Colonic mucosa (tissue), 4 donors: ENCODE results near the gene MAP2K4. TPM values are rescaled to one million over a fixed set of nuclear protein-coding genes. Genes with fewer than 3 reads are reported as not detected.

Experiments
- DNase-seq: peaks from one replicate; pipeline ENCODE4 v3.0.0-alpha.2; 2020
- H3K27ac ChIP-seq: fragments of 200-600 bp; one replicate; pipeline ENCODE4 v1.8.0; 2021
- H3K27me3 ChIP-seq: fragments of 200-600 bp; one replicate; pipeline ENCODE4 v1.8.0; 2021
- H3K36me3 ChIP-seq: fragments of 200-600 bp; one replicate; pipeline ENCODE4 v1.8.0; 2021
- H3K4me1 ChIP-seq: fragments of 200-600 bp; one replicate; pipeline ENCODE4 v1.8.0; 2021; ENCODE audit warnings: mild to moderate bottlenecking
- H3K4me3 ChIP-seq: fragments of 200-600 bp; one replicate; pipeline ENCODE4 v1.8.0; 2021
- H3K9ac ChIP-seq, 2 donors: one replicate each; pipeline ENCODE4 v1.7.0; 2013; ENCODE audit warnings: control low read depth in 2 of 2, low read depth in 2 of 2, low read length in 2 of 2
- H3K9me3 ChIP-seq: fragments of 200-600 bp; one replicate; pipeline ENCODE4 v1.8.0; 2021
- intact Hi-C: fragments of 100-400 bp; cut with DNase I; formaldehyde crosslinking; loops from one replicate; pipeline ENCODE4 v1.14.1; 2022
- total RNA-seq, 2 donors: library from RNA; stranded (reverse); fragmentation: NEBNext Ultra II Directional in 1 of 2; extraction: Animal tissue kit (Norgen Biotek cat#: 25700) in 1 of 2; gene quantifications; one replicate each; pipeline ENCODE4 v1.2.1, GENCODE V29; 2021
- TF ChIP-seq, protein P1 (sequence below): fragments of 200-600 bp; IDR thresholded peaks from one replicate; pipeline ENCODE4 v1.8.0; 2022; ENCODE audit warnings: antibody characterized with exemption, mild to moderate bottlenecking
- donor health status: healthy.
- donor health status: DM: no; HTN: no; CAD: no.
- donor health status: DM: no; HTN: no; CAD: no.

The MAP2K4 gene
- total RNA-seq, 2 donors from 2014 or later, result 25.3 to 36.0 TPM

DNA sequence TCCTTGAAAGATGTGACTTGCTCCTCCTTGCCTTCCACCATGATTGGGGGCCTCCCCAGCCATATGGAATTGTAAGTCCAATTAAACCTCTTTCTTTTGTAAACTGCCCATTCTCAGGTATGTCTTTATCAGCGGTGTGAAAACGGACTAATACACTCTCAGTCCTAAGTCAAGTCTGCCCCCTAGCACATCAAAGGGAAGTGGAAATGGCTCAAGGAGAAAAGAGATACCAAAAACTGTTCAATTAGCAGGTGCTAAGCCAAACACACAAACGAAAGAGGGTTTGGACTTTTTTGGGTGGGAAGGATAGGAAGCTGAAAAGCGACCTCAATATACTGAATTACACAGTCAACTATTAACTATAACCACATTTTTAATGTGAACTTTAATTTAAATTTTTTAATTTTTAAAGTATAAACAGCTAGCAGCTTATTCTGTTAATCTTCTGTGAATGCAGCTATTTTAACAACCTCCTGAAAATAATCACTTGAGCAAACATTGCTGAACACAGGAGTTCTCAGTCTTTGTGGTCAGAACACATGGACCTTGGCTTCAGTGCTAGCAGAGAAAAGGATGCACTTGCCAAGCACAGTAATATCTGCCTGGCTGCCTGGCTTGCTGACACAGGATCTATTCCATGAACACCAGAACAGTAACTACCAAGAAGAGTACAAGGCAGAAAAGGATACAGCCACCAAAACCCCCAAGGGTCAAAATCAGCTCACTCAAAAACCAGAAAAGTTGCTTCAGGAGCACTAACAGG, 34.3 kb upstream of the MAP2K4 start:
- Histone ChIP-seq H3K9ac (no peak overlapping the region), H3K4me1 (no peaks in the 10 kb centered on the region), H3K9me3 (no peaks in the 10 kb centered on the region), H3K27ac (no peak overlapping the region), H3K4me3 (no peak overlapping the region), H3K27me3 (no peaks in the 10 kb centered on the region), H3K36me3 (no peaks in the 10 kb centered on the region)
- intact Hi-C loops, result no loop called here
- no peak for DNase-seq
- TF ChIP-seq, protein P1, sequence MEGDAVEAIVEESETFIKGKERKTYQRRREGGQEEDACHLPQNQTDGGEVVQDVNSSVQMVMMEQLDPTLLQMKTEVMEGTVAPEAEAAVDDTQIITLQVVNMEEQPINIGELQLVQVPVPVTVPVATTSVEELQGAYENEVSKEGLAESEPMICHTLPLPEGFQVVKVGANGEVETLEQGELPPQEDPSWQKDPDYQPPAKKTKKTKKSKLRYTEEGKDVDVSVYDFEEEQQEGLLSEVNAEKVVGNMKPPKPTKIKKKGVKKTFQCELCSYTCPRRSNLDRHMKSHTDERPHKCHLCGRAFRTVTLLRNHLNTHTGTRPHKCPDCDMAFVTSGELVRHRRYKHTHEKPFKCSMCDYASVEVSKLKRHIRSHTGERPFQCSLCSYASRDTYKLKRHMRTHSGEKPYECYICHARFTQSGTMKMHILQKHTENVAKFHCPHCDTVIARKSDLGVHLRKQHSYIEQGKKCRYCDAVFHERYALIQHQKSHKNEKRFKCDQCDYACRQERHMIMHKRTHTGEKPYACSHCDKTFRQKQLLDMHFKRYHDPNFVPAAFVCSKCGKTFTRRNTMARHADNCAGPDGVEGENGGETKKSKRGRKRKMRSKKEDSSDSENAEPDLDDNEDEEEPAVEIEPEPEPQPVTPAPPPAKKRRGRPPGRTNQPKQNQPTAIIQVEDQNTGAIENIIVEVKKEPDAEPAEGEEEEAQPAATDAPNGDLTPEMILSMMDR, result no peak

DNA sequence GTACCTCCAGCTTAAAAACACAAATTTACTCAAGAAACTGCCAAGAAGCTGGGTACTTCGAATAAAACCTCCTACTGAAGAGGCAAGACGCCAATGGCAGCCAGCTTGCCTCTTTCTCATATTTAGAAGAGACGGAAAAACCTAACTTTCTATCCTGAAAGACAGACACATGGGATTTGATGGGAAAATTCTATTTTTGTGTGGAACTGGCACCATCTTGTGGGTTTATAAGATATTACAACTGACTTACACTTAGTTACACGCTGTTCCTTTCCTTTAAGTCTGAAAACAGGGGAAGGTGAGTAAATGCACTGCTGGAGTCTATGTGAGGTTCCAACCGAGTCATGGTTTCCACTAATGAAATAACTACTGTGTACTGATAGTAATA, 33.7 kb upstream of the MAP2K4 start:
- H3K9me3 ChIP-seq, result no peaks in the 10 kb centered on the region
- TF ChIP-seq, protein P1, result peak; percentile 30
- H3K9ac ChIP-seq, result no peak overlapping the region
- H3K27ac ChIP-seq, result no peak overlapping the region
- H3K36me3 ChIP-seq, result no peaks in the 10 kb centered on the region
- no peak overlapping the region for H3K4me3 ChIP-seq
- no peak for DNase-seq
- intact Hi-C loops, result no loop called here
- H3K27me3 ChIP-seq, result no peaks in the 10 kb centered on the region
- no peaks in the 10 kb centered on the region for H3K4me1 ChIP-seq

DNA sequence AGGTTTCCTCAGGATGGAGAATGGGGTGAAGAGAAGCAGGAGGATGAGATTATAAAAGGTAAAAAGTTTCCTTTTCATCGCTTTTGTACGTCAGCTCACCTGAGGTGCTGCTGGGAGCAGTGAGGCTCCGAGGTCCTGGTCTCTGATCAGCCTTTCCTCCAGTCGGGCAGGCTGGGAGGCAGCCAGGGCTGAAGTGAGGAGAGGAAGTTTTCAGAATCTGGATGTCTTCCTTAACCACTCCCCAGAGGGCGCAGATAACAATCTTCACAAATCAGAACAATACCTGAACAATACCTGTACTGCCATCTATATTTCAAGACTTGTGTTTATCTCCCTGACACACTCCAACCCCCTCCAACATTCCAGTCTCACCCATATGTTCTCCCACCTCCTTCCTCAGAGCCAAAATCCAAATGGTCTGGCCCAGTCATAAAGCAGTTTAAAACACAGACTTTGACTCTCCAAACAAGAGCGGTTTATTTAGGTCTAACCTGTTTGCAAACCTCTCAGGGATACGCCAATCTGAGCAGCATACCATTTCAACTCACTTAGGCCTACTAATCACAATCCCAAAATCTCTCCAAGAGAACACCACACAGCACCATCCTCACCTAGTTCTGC, 30.2 kb upstream of the MAP2K4 start:
- Histone ChIP-seq H3K4me1 (no peaks in the 10 kb centered on the region), H3K9me3 (no peaks in the 10 kb centered on the region), H3K27ac (no peak overlapping the region), H3K4me3 (no peak overlapping the region), H3K36me3 (no peaks in the 10 kb centered on the region), H3K27me3 (no peaks in the 10 kb centered on the region), H3K9ac (no peak overlapping the region)
- TF ChIP-seq, protein P1, result no peak
- intact Hi-C loops, result no loop called here
- peak; percentile 34 for DNase-seq

DNA sequence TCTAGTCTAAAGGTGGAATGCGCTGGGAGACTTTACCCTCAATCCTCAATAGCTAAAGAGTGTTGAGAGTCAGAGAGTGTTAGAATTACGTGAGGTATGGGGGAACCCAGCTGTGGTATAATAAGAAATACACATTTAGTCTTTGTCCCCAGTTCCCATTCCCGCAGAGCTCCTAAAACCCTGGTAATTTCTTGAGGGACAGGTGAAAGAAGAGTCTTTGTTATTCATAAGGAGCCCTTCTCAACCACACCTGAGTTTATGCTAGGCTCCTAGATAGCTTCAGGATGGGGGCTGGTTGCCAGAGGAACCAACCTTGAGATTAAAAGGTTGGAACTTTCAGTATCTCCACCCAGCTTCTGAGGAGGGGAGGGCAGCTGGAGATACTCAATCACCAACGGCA, 29.2 kb upstream of the MAP2K4 start:
- no peaks in the 10 kb centered on the region for H3K27me3 ChIP-seq
- TF ChIP-seq, protein P1, result no peak
- no peaks in the 10 kb centered on the region for H3K36me3 ChIP-seq
- H3K27ac ChIP-seq, result no peak overlapping the region
- no peaks in the 10 kb centered on the region for H3K4me1 ChIP-seq
- H3K9me3 ChIP-seq, result no peaks in the 10 kb centered on the region
- intact Hi-C loops, result no loop called here
- no peak overlapping the region for H3K4me3 ChIP-seq
- no peak for DNase-seq
- H3K9ac ChIP-seq, result no peak overlapping the region

DNA sequence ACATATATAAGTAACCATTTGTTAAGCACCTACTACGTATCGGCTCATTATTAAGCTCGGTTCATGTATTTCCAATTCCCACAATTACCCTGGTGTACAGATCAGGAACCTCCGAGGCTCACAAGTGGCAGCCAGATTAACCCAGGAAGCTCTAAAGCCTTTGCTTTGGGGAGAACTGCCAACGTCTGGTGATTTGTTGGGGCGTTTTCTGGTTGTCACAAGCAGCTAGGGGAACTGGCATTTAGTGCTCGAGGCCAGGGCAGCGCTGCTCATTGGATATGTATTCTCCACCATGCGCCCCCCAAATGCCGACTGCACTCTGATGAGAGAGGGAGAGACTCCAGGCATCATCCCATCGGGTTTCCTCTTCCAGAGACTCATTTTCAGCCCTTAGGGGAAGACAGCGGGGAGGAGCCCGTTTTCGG, 23.9 kb upstream of the MAP2K4 start:
- TF ChIP-seq, protein P1, result no peak
- intact Hi-C loops, result no loop called here
- DNase-seq, result peak; percentile 66

More for the DNA sequence above, 23.9 kb upstream of the MAP2K4 start:
- Histone ChIP-seq H3K4me3 (peak overlapping the region; percentile 88), H3K9me3 (no peaks in the 10 kb centered on the region), H3K27ac (peak overlapping the region; percentile 95), H3K9ac (peak overlapping the region; percentile 84 to 86), H3K27me3 (no peaks in the 10 kb centered on the region), H3K4me1 (no peaks in the 10 kb centered on the region), H3K36me3 (no peaks in the 10 kb centered on the region)
